ENCODE measurements around the gene NCOA1.
"Not testable (repeated sequence)": the region's sequence is repeated elsewhere in the genome, so short reads cannot be mapped to it uniquely, and the experiment has no call there.

The NCOA1 gene

DNA sequence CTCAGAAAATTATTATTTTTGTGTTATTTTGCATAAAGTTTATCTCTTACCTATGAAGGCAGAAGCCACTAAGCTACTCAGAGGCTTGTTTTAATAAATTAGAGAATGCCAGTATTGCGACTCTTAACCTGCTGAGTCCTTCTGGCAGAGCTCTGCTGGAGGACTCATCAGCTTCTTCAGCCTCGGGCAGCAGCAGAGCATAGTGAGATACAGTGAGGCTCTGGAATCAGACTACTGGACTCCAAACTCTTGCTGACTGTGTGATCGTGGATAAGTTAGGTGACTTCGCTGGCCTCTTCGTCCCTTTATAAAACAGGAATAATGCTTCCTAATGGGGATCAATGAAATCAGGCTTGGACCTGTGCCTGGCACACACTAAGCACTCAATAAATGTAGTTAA lies 300.4 kb downstream of the NCOA1 start:
- intact Hi-C loops (cut with DNase I; ENCODE audit: low total_unique reads): no loop called here
- H3K27me3 ChIP-seq: no peaks in the 10 kb centered on the region
- H3K27ac ChIP-seq: no peak overlapping the region
- no peaks in the 10 kb centered on the region for H3K9me3 ChIP-seq
- DNase-seq: no peak
- H3K4me1 ChIP-seq: peaks cover 0 to 15% (median 8%) of the 10 kb centered on the region in 4 donors
- no peaks in the 10 kb centered on the region for H3K36me3 ChIP-seq
- TF ChIP-seq, protein P1, sequence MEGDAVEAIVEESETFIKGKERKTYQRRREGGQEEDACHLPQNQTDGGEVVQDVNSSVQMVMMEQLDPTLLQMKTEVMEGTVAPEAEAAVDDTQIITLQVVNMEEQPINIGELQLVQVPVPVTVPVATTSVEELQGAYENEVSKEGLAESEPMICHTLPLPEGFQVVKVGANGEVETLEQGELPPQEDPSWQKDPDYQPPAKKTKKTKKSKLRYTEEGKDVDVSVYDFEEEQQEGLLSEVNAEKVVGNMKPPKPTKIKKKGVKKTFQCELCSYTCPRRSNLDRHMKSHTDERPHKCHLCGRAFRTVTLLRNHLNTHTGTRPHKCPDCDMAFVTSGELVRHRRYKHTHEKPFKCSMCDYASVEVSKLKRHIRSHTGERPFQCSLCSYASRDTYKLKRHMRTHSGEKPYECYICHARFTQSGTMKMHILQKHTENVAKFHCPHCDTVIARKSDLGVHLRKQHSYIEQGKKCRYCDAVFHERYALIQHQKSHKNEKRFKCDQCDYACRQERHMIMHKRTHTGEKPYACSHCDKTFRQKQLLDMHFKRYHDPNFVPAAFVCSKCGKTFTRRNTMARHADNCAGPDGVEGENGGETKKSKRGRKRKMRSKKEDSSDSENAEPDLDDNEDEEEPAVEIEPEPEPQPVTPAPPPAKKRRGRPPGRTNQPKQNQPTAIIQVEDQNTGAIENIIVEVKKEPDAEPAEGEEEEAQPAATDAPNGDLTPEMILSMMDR (IDR thresholded peaks at IDR 0.05): no peak
- no peak overlapping the region for H3K4me3 ChIP-seq

DNA sequence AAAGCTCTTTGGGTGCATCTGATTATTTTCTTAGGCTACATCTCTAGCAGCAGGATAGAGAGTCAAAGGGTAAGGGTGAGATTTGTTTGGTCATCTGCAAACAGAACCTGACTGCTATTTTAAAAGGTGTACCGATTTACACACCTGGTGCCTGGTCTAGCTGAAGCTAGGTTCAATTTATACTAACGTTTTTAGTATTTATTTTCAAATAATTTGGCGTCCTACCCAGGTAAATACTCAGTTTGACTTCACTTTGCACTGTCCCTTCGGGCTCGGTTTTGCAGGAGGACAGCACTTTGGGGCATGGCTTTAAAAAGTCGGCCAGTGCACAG lies 301.5 kb downstream of the NCOA1 start:
- peaks cover 0 to 15% (median 8%) of the 10 kb centered on the region in 4 donors for H3K4me1 ChIP-seq
- H3K4me3 ChIP-seq: peak overlapping the region; percentile 58 to 70
- intact Hi-C loops (cut with DNase I; ENCODE audit: low total_unique reads): no loop called here
- H3K9me3 ChIP-seq: no peaks in the 10 kb centered on the region
- peak overlapping the region; percentile 86 to 96 for H3K27ac ChIP-seq
- TF ChIP-seq, protein P1 (IDR thresholded peaks at IDR 0.05): no peak
- H3K36me3 ChIP-seq: no peaks in the 10 kb centered on the region
- no peak for DNase-seq
- H3K27me3 ChIP-seq: no peaks in the 10 kb centered on the region

DNA sequence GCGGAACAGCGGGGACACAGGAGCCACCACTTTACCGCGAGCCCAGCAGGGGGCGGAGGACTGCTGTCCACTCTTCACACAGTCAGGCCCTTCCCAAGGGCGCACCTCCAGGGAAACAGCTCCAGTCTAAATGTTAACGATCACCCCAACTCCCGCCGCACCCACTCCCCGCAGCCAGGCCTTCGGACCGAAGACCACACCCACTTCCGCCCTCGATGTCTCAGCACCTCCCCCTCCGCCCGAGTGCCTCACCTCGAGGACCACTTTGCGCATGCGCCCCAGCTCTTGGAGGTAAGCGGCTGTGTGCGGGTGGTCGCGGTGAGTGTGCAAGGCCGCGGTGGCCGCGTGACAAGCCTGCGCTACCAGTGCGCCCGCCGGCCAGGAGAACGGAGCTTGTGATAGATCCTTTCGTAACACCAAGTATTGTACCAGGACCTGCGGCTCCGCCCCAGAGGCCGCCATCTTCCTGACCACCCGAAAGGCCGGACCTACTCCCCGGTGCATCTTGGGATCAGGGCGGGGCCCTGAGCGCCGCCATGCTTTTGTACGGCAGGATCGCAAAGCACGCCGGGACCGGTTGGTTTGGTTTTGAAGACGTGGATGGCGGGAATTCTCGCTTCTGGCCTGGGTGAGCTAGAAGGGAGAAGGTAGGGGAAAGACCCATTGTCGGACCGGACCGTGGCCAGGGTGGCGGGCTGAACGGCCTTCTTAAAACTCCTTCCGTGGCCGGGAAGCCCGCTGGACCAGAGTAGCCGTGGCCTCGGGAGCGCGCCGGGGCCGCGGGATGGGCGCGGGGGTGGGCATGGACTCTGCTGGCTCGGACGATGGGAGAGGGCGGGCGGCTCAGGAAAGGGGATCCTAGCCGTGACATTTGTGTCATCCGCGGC lies 302.1 kb downstream of the NCOA1 start, which contains the start of the genes CENPO and PTRHD1:
TSS of gene CENPO (plus strand) at position 552 of the 887 bp plus-strand sequence. CDS start 495 bp downstream, outside the sequence.
TSS of gene PTRHD1 (minus strand) at position 518 of the 887 bp plus-strand sequence. CDS start at position 504, 14 bp downstream.
- H3K9me3 ChIP-seq: no peaks in the 10 kb centered on the region
- TF ChIP-seq, protein P1 (IDR thresholded peaks at IDR 0.05): peak; percentile 57 to 68
- peak within 1 kb of the TSS; percentile 58 to 70 for H3K4me3 ChIP-seq
- no peaks in the 10 kb centered on the region for H3K27me3 ChIP-seq
- H3K27ac ChIP-seq: peak within 1 kb of the TSS; percentile 86 to 96
- H3K36me3 ChIP-seq: no peaks in the 10 kb centered on the region
- DNase-seq: peak; percentile 96 to 97
- intact Hi-C loops (cut with DNase I; ENCODE audit: low total_unique reads): no loop called here
- peaks cover 0 to 15% (median 8%) of the 10 kb centered on the region in 4 donors for H3K4me1 ChIP-seq

GRCh38 chr2:24793761-24794435 lies 302.8 kb downstream of the NCOA1 start:
- Histone ChIP-seq H3K4me1 (peaks cover 0 to 15% (median 8%) of the 10 kb centered on the region in 4 donors), H3K4me3 (peak overlapping the region; percentile 58 to 70), H3K36me3 (no peaks in the 10 kb centered on the region), H3K27me3 (no peaks in the 10 kb centered on the region), H3K27ac (peak overlapping the region; percentile 86 to 96), H3K9me3 (no peaks in the 10 kb centered on the region)
- intact Hi-C loops (cut with DNase I; ENCODE audit: low total_unique reads): no loop called here
- TF ChIP-seq, protein P1 (IDR thresholded peaks at IDR 0.05): no peak
- no peak for DNase-seq

DNA sequence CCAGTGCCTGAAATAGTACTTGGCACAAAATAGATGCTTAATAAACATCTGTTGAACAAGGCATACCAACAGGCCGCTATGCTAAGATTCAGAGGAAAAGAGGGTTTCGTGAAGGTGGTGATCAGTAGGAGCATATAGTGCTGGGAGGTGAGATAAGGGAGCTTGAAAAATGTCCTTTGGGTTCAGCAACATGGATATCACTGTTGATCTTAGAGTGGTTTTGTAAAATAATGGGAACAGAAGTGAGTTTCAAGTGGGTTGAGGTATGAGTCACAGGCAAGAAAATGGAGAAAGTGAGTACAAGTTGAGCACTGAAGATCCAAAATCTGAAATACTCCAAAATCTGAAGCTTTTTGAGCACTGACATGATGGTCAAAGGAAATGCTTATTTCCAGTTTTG lies 306.6 kb downstream of the NCOA1 start:
- no peaks in the 10 kb centered on the region for H3K27me3 ChIP-seq
- TF ChIP-seq, protein P1 (IDR thresholded peaks at IDR 0.05): no peak
- intact Hi-C loops (cut with DNase I; ENCODE audit: low total_unique reads): no loop called here

GRCh38 chr2:24800487-24800886 lies 309.4 kb downstream of the NCOA1 start:
- H3K9me3 ChIP-seq; intact Hi-C loops (cut with DNase I; ENCODE audit: low total_unique reads); H3K27me3 ChIP-seq; H3K36me3 ChIP-seq; DNase-seq; H3K4me3 ChIP-seq; H3K4me1 ChIP-seq; H3K27ac ChIP-seq: not testable (repeated sequence)

More for the DNA sequence above, 306.6 kb downstream of the NCOA1 start:
- DNase-seq: no peak
- Histone ChIP-seq H3K4me1 (peaks cover 0 to 7% (median 6%) of the 10 kb centered on the region in 4 donors), H3K9me3 (no peaks in the 10 kb centered on the region), H3K4me3 (no peak overlapping the region), H3K27ac (no peak overlapping the region), H3K36me3 (no peaks in the 10 kb centered on the region)

GRCh38 chr2:24805811-24806660 lies 315.0 kb downstream of the NCOA1 start:
- H3K4me3 ChIP-seq; H3K27me3 ChIP-seq; DNase-seq; H3K4me1 ChIP-seq; H3K9me3 ChIP-seq; H3K27ac ChIP-seq; H3K36me3 ChIP-seq; intact Hi-C loops (cut with DNase I; ENCODE audit: low total_unique reads): not testable (repeated sequence)

Measured in tibial artery (tissue), 4 donors.